Sigmoid colon (tissue), 4 donors: ENCODE data around the gene ARHGAP6.

Experiments
- CTCF ChIP-seq, 4 experiments: fragments of 450-650 bp in 3 of 4; fragments of 200-600 bp in 1 of 4; IDR thresholded peaks; one replicate each; pipeline ENCODE4 v1.5.1; 2016 to 2019; ENCODE audit warnings: antibody characterized with exemption in 4 of 4, mild to moderate bottlenecking in 3 of 4, moderate library complexity in 2 of 4
- EP300 ChIP-seq, 4 donors: sonication (generic); formaldehyde crosslinking; IDR thresholded peaks; one replicate each; pipeline ENCODE4 v1.6.1; 2017; ENCODE audit warnings: antibody characterized with exemption in 4 of 4

- TF ChIP-seq CTCF (IDR thresholded peaks at IDR 0.05), result no peak
- no peak for TF ChIP-seq EP300 (IDR thresholded peaks at IDR 0.05)
These were observed 37.3 kb downstream of the ARHGAP6 start for GRCh38 chrX:11628399-11628798.
